Muscle of leg (tissue), 11 donors: ENCODE results near the gene SELENOM. TPM values are rescaled to one million over a fixed set of nuclear protein-coding genes. Genes with fewer than 3 reads are reported as not detected.

Experiments used
- DNase-seq: peaks from one replicate; pipeline ENCODE4 v3.0.0; 2013
- H3K27ac ChIP-seq: one replicate; pipeline ENCODE4 v1.5.1; 2013; ENCODE audit warnings: mild to moderate bottlenecking, low read length, control low read depth
- H3K27me3 ChIP-seq: one replicate; pipeline ENCODE4 v1.6.1; 2013; ENCODE audit warnings: low read length; ENCODE audit not compliant: control insufficient read depth, insufficient read depth
- H3K36me3 ChIP-seq: one replicate; pipeline ENCODE4 v1.6.1; 2013; ENCODE audit warnings: low read length; ENCODE audit not compliant: control insufficient read depth, insufficient read depth
- H3K4me1 ChIP-seq: one replicate; pipeline ENCODE4 v1.6.1; 2013; ENCODE audit warnings: low read length; ENCODE audit not compliant: control insufficient read depth, insufficient read depth
- H3K4me3 ChIP-seq: one replicate; pipeline ENCODE4 v1.5.1; 2013; ENCODE audit warnings: low read length, control low read depth
- H3K9me3 ChIP-seq: replicated peaks from 2 replicates; pipeline ENCODE4 v1.6.1; 2013; ENCODE audit warnings: low read depth, low read length; ENCODE audit not compliant: control insufficient read depth
- WGBS: methylation state at CpG from one replicate; pipeline ENCODE4 v1.1.5; 2013; ENCODE audit warnings: missing lambda C conversion rate; ENCODE audit not compliant: insufficient coverage; 5-methylcytosine and 5-hydroxymethylcytosine counted together
- polyA plus RNA-seq, 8 donors: library from polyadenylated mRNA; unstranded; fragments of 120-200 nt; gene quantifications; one replicate each; pipeline versions ENCODE4 v1.2.1 to v1.2.3, GENCODE V29; 2013; ENCODE audit warnings: inconsistent platforms in 1 of 8, low replicate concordance in 1 of 8; ENCODE audit not compliant: insufficient read length in 8 of 8, insufficient read depth in 1 of 8
- total RNA-seq: library from RNA; stranded (reverse); fragments of 120-200 nt; gene quantifications from one replicate; pipeline ENCODE4 v1.2.4, GENCODE V29; 2013

The SELENOM gene
- total and polyA plus RNA-seq, 9 donors = 12.1 to 35.1 (median 26.1) TPM

DNA sequence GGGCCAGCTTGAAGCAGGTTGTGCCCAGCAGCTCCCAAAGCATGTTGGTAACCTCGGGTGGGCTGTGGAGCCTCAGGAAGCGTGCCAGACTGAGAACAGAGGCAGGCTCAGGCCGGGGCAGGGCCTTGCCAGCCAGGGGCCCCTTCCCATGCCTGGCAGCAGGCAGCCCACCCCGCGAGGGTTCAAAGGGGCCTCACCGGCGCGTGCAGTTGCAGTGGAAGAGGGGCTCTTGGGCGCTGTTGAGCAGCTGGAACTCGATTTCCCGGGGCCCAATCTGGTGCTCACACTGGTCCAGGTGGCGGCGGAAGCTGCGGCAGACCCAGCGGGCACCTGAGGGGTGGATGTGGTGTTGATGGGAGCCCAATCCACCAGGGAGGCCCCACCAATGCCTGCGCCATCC lies 29.3 kb upstream of the SELENOM start:
- H3K4me3 ChIP-seq = no peak overlapping the region
- no peak overlapping the region for H3K27ac ChIP-seq
- H3K36me3 ChIP-seq = no peaks in the 10 kb centered on the region
- WGBS = 94% methylated on average over 5 of the region's 16 CpGs
- no peak for DNase-seq
- H3K4me1 ChIP-seq = peaks cover 5% of the 10 kb centered on the region
- H3K9me3 ChIP-seq = no peaks in the 10 kb centered on the region
- peaks cover 19% of the 10 kb centered on the region for H3K27me3 ChIP-seq

GRCh38 chr22:31136155-31136554 lies 28.8 kb upstream of the SELENOM start:
- H3K4me3 ChIP-seq = no peak overlapping the region
- H3K4me1 ChIP-seq = peaks cover 5% of the 10 kb centered on the region
- H3K27ac ChIP-seq = no peak overlapping the region
- H3K36me3 ChIP-seq = no peaks in the 10 kb centered on the region
- peaks cover 19% of the 10 kb centered on the region for H3K27me3 ChIP-seq
- no peak for DNase-seq
- 89% methylated on average over 7 of the region's 9 CpGs for WGBS
- H3K9me3 ChIP-seq = no peaks in the 10 kb centered on the region

DNA sequence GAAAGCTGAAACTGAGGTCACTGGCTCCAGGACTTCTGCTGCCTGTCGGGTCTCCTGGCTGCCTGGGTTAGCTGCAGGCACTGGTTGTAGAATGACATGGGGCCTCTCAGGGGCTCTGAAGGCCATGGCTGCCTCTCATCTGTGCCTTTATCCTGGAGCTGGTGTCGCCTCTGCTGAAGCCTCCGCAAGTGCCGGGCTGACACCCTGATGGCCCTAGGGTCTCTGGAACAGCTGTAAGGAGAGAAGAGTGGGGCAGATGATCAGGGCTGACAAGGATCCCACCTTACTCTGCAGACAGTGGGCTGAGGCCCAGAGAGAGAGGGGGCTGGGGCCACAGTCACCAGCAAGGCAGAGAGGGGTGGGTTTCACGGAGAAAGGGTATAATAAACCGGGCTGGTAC lies 28.3 kb upstream of the SELENOM start:
- Histone ChIP-seq H3K27ac (no peak overlapping the region), H3K4me1 (peaks cover 5% of the 10 kb centered on the region), H3K4me3 (no peak overlapping the region), H3K27me3 (peaks cover 15% of the 10 kb centered on the region), H3K9me3 (no peaks in the 10 kb centered on the region), H3K36me3 (no peaks in the 10 kb centered on the region)
- DNase-seq = no peak
- 88% methylated on average over 3 of the region's 6 CpGs for WGBS

- Histone ChIP-seq H3K36me3 (no peaks in the 10 kb centered on the region), H3K9me3 (no peaks in the 10 kb centered on the region), H3K4me3 (no peak overlapping the region), H3K27ac (no peak overlapping the region), H3K4me1 (no peaks in the 10 kb centered on the region), H3K27me3 (peaks cover 5% of the 10 kb centered on the region)
- DNase-seq = no peak
- no CpG with 5 or more reads among the region's 4 CpGs for WGBS
These were observed 27.3 kb upstream of the SELENOM start for GRCh38 chr22:31134688-31135087.

DNA sequence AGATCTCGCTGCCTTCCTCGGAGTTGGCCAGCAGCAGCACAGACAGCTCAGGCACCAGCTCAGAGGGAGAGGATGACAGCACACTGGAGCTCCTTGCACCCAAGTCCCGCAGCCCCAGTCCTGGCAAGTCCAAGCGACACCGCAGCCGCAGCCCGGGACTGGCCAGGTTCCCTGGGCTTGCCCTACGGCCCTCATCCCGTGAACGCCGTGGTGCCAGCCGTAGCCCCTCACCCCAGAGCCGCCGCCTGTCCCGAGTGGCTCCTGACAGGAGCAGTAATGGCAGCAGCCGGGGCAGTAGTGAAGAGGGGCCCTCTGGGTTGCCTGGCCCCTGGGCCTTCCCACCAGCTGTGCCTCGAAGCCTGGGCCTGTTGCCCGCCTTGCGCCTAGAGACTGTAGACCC lies 26.5 kb upstream of the SELENOM start:
- no peak overlapping the region for H3K4me3 ChIP-seq
- WGBS = 92% methylated on average over 16 of the region's 19 CpGs
- no peaks in the 10 kb centered on the region for H3K4me1 ChIP-seq
- peaks cover 3% of the 10 kb centered on the region for H3K27me3 ChIP-seq
- no peak overlapping the region for H3K27ac ChIP-seq
- H3K36me3 ChIP-seq = no peaks in the 10 kb centered on the region
- no peak for DNase-seq
- H3K9me3 ChIP-seq = no peaks in the 10 kb centered on the region

DNA sequence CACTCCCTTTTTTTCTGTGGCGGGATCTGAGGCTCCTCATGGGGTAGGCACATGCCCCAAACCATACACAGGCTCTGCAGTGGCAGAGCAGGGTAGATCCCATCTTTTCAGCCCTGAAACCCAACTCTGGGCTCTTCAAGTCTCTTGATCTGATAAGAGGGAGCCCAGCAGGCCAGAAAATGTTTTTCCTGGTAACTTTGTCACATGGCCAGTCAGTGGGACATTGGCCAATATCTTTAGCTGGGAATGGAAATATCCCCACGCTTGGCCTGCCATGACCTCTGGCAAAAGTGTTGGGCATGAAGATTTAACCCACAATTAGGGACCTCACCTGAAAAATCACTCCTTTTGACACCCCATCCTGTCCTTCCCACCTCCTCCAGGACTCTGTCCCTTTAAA lies 23.5 kb upstream of the SELENOM start:
- no peaks in the 10 kb centered on the region for H3K4me1 ChIP-seq
- no peaks in the 10 kb centered on the region for H3K9me3 ChIP-seq
- H3K27me3 ChIP-seq = no peaks in the 10 kb centered on the region
- H3K36me3 ChIP-seq = no peaks in the 10 kb centered on the region
- H3K27ac ChIP-seq = no peak overlapping the region
- no peak for DNase-seq
- H3K4me3 ChIP-seq = no peak overlapping the region
- WGBS = 45% methylated on average over 2 of the region's 2 CpGs

DNA sequence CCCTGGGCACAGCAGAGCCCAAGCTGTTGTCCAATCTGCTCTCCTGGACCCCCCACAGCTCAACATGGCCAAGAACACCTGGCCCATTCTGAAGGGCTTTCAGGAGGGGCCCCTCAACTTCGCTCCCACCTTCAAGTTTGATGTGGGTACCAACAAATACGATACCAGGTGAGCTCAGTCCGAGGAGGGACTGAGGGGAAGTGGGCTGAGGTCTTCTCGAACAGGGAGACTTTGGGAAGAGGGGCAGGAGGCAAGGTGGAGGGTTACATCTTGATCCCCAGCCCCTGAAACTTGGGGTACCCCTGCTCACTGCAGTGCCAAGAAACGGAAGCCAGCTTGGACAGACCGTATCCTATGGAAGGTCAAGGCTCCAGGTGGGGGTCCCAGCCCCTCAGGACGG lies 20.8 kb upstream of the SELENOM start:
- Histone ChIP-seq H3K27me3 (peaks cover 3% of the 10 kb centered on the region), H3K9me3 (no peaks in the 10 kb centered on the region), H3K4me1 (peaks cover under 1% of the 10 kb centered on the region), H3K27ac (no peak overlapping the region), H3K36me3 (no peaks in the 10 kb centered on the region), H3K4me3 (no peak overlapping the region)
- no peak for DNase-seq
- WGBS = 89% methylated on average over 7 of the region's 7 CpGs

DNA sequence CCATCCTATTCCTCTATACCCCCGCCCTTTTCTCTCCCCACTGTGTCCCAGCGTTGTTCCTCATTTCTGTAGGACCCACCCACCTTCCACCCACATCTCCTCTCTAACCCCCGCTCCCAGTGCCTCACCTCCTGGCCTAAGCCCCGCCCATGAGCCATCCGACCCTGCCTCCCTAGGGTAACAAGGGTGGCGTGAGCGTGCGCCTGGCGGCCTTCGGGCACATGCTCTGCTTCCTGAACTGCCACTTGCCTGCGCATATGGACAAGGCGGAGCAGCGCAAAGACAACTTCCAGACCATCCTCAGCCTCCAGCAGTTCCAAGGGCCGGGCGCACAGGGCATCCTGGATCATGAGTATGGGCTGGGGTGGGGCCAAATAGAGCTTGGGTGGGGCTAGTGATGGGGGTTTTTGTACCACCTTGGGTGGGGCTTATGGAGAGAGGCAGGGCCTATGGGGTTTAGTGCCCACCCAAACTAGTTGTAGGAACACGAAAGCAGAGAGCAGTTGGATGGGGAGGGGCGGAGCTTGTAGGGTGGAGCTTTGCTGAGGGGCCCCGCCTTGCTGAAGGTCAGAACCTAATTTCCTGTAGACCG lies 19.9 kb upstream of the SELENOM start:
- WGBS = 32% methylated on average over 12 of the region's 19 CpGs
- Histone ChIP-seq H3K27ac (no peak overlapping the region), H3K27me3 (peaks cover 3% of the 10 kb centered on the region), H3K9me3 (no peaks in the 10 kb centered on the region), H3K4me3 (no peak overlapping the region), H3K36me3 (no peaks in the 10 kb centered on the region), H3K4me1 (peaks cover 9% of the 10 kb centered on the region)
- DNase-seq = no peak

GRCh38 chr22:31126869-31127175 lies 19.5 kb upstream of the SELENOM start:
- H3K27me3 ChIP-seq = peaks cover 3% of the 10 kb centered on the region
- 77% methylated on average over 7 of the region's 13 CpGs for WGBS
- H3K9me3 ChIP-seq = no peaks in the 10 kb centered on the region
- H3K27ac ChIP-seq = no peak overlapping the region
- no peaks in the 10 kb centered on the region for H3K36me3 ChIP-seq
- DNase-seq = no peak
- no peak overlapping the region for H3K4me3 ChIP-seq
- peaks cover 13% of the 10 kb centered on the region for H3K4me1 ChIP-seq

GRCh38 chr22:31126128-31126868 lies 18.9 kb upstream of the SELENOM start:
- no peaks in the 10 kb centered on the region for H3K9me3 ChIP-seq
- H3K4me1 ChIP-seq = peaks cover 13% of the 10 kb centered on the region
- no peaks in the 10 kb centered on the region for H3K36me3 ChIP-seq
- no peak overlapping the region for H3K27ac ChIP-seq
- DNase-seq = no peak
- H3K4me3 ChIP-seq = no peak overlapping the region
- peaks cover 3% of the 10 kb centered on the region for H3K27me3 ChIP-seq
- 87% methylated on average over 15 of the region's 22 CpGs for WGBS
